NB4 (cell line): ENCODE data around the gene CTAG1A.
"Not testable (repeated sequence)": the region's sequence is repeated elsewhere in the genome, so short reads cannot be mapped to it uniquely, and the experiment has no call there.

Experiments used
- DNase-seq: peaks from one replicate; pipeline ENCODE4 v3.0.0; 2010; ENCODE audit warnings: low read depth
- H3K4me3 ChIP-seq: one replicate; pipeline ENCODE4 v1.5.1; 2011; ENCODE audit warnings: mild to moderate bottlenecking, low read depth, low read length, moderate library complexity
- MAX ChIP-seq: IDR thresholded peaks from 2 replicates; pipeline ENCODE4 v1.6.1; 2011; ENCODE audit warnings: low read depth, low read length
- MYC ChIP-seq: IDR thresholded peaks from 2 replicates; pipeline ENCODE4 v1.6.1; 2011; ENCODE audit warnings: low read depth, low read length
- POLR2A ChIP-seq: IDR thresholded peaks from 2 replicates; pipeline ENCODE4 v1.6.1; 2011; ENCODE audit warnings: mild to moderate bottlenecking; ENCODE audit not compliant: insufficient read length; ENCODE audit errors: extremely low read depth
- TF ChIP-seq, protein P1 (sequence below): IDR thresholded peaks from one replicate; pipeline ENCODE4 v1.5.1; 2012; ENCODE audit warnings: low read depth, low read length

Gene CTAG1A

DNA sequence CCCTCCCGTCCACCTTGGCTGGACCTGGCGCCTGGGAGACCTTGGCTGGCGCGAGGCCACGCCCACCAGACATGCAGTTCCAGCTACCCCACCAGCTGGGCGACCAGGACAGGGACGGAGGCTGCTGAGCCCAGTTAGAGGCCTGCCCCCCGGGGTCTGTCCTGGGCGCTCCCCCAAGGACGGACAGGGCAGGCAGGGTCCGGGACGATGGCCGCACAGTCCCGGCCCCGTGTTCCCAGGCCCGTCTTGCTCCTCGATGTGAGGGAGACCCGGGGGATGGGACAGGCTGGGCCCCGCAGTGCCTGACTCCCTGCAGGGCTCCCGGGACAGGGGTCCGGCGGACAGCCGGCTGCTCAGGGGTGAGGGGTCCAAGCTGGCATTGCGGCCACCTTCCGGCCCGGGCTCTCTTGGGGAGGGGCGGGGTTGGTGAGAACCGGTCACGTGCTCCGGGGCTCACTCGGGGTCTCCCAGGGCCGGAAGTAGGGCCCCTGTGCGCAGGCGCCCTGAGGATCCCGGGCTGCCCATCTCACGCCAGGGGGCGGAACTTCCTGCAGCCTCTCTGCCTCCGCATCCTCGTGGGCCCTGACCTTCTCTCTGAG, at the start of gene CTAG1A:
TSS of gene CTAG1A (plus strand) at position 549 of the 599 bp plus-strand sequence. CDS start 74 bp downstream, outside the sequence.
- not testable (repeated sequence) for DNase-seq

GRCh38 chrX:154535892-154536291, 49.0 kb upstream of the CTAG1A start:
- no peak for TF ChIP-seq MYC
- TF ChIP-seq, protein P1, sequence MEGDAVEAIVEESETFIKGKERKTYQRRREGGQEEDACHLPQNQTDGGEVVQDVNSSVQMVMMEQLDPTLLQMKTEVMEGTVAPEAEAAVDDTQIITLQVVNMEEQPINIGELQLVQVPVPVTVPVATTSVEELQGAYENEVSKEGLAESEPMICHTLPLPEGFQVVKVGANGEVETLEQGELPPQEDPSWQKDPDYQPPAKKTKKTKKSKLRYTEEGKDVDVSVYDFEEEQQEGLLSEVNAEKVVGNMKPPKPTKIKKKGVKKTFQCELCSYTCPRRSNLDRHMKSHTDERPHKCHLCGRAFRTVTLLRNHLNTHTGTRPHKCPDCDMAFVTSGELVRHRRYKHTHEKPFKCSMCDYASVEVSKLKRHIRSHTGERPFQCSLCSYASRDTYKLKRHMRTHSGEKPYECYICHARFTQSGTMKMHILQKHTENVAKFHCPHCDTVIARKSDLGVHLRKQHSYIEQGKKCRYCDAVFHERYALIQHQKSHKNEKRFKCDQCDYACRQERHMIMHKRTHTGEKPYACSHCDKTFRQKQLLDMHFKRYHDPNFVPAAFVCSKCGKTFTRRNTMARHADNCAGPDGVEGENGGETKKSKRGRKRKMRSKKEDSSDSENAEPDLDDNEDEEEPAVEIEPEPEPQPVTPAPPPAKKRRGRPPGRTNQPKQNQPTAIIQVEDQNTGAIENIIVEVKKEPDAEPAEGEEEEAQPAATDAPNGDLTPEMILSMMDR, result no peak
- no peak for TF ChIP-seq POLR2A
- no peak for TF ChIP-seq MAX
- no peak overlapping the region for H3K4me3 ChIP-seq

More for the DNA sequence above, at the start of gene CTAG1A:
- H3K4me3 ChIP-seq, result not testable (repeated sequence)

DNA sequence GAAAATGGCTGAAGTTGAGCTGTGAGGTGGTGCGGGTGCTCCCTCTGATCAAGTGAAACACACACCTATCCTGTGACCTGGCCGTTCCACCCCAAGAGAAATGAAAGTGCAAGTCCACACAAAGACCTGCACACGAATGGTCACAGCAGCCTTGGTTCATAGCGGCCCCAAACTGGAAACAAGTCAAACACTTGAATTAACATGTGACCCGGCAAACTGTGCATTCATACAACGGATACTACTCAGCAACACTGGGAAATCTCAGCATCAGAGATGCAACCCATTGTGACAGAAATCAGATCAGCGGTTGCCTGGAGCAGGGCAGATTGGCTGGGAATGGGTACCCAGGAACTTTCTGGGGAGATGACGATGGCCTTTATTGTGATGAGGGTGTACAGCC, 45.9 kb upstream of the CTAG1A start:
- no peak for DNase-seq
- no peak overlapping the region for H3K4me3 ChIP-seq
- TF ChIP-seq MYC (no peak), MAX (no peak), POLR2A (no peak)
- TF ChIP-seq, protein P1, result no peak

More at GRCh38 chrX:154535892-154536291, 49.0 kb upstream of the CTAG1A start:
- no peak for DNase-seq

DNA sequence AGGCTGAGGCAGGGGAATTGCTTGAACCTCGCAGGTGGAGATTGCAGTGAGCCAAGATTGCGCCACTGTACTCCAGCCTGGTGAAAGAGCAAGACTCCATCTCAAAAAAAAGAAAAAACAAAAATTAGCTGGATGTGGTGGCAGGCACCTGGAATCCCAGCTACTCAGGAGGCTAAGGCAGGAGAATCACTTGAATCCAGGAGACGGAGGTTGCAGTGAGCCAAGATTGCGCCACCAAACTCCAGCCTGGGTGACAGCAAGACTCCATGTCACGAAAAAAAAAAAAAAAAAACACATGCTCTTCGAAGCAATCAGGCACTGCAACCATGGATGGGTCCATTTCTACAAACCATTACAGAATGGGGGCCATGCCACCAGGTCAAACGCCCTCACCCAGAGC, 44.6 kb upstream of the CTAG1A start:
- not testable (repeated sequence) for DNase-seq, H3K4me3 ChIP-seq

GRCh38 chrX:154540897-154541535, 43.9 kb upstream of the CTAG1A start:
- no peak for DNase-seq
- no peak overlapping the region for H3K4me3 ChIP-seq
- TF ChIP-seq MAX (no peak), MYC (no peak), POLR2A (no peak)
- TF ChIP-seq, protein P1, result no peak

GRCh38 chrX:154541589-154541895, 43.4 kb upstream of the CTAG1A start:
- TF ChIP-seq POLR2A, result no peak
- TF ChIP-seq, protein P1, result no peak
- no peak for TF ChIP-seq MAX
- TF ChIP-seq MYC, result no peak
- H3K4me3 ChIP-seq, result no peak overlapping the region

More at GRCh38 chrX:154541589-154541895, 43.4 kb upstream of the CTAG1A start:
- DNase-seq, result no peak
